ENCODE data around the gene ADGRL3.
"Not testable (repeated sequence)": the region's sequence is repeated elsewhere in the genome, so short reads cannot be mapped to it uniquely, and the experiment has no call there.

DNA sequence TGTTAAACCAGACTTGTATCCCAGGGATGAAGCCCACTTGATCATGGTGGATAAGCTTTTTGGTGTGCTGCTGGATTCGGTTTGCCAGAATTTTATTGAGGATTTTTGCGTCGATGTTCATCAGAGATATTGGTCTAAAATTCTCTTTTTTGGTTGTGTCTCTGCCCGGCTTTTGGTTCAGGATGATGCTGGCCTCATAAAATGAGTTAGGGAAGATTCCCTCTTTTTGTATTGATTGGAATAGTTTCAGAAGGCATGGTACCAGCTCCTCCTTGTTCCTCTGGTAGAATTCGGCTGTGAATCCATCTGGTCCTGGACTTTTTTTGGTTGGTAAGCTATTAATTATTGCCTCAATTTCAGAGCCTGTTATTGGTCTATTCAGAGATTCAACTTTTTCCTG lies 556.8 kb downstream of the ADGRL3 start:
- TF ChIP-seq, protein P1, sequence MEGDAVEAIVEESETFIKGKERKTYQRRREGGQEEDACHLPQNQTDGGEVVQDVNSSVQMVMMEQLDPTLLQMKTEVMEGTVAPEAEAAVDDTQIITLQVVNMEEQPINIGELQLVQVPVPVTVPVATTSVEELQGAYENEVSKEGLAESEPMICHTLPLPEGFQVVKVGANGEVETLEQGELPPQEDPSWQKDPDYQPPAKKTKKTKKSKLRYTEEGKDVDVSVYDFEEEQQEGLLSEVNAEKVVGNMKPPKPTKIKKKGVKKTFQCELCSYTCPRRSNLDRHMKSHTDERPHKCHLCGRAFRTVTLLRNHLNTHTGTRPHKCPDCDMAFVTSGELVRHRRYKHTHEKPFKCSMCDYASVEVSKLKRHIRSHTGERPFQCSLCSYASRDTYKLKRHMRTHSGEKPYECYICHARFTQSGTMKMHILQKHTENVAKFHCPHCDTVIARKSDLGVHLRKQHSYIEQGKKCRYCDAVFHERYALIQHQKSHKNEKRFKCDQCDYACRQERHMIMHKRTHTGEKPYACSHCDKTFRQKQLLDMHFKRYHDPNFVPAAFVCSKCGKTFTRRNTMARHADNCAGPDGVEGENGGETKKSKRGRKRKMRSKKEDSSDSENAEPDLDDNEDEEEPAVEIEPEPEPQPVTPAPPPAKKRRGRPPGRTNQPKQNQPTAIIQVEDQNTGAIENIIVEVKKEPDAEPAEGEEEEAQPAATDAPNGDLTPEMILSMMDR (IDR thresholded peaks at IDR 0.05), result not testable (repeated sequence)
- TF ChIP-seq EZH2 (IDR thresholded peaks at IDR 0.05), result not testable (repeated sequence)

All from neural progenitor cell (in vitro differentiated cells).